HG02973 (cell line): Measurements from ENCODE around the gene KRT81.
"Not testable (repeated sequence)": the region's sequence is repeated elsewhere in the genome, so short reads cannot be mapped to it uniquely, and the experiment has no call there.

ENCODE experiments used
- ATAC-seq: cut with Tn5 transposase; IDR thresholded peaks from one replicate; pipeline ENCODE4 v1.9.1; 2021; ENCODE audit warnings: moderate library complexity; ENCODE audit not compliant: unreplicated experiment

The KRT81 gene

GRCh38 chr12:52318241-52318990 lies 27.1 kb upstream of the KRT81 start:
- no peak for ATAC-seq

GRCh38 chr12:52317468-52318052 lies 26.2 kb upstream of the KRT81 start:
- ATAC-seq: no peak

- no peak for ATAC-seq
Measured at GRCh38 chr12:52316701-52317100, 25.4 kb upstream of the KRT81 start.

- ATAC-seq: no peak
Measured at GRCh38 chr12:52316290-52316689, 25.0 kb upstream of the KRT81 start.

GRCh38 chr12:52315721-52316120 lies 24.4 kb upstream of the KRT81 start:
- ATAC-seq: not testable (repeated sequence)

- no peak for ATAC-seq
Measured at GRCh38 chr12:52314511-52314910, 23.2 kb upstream of the KRT81 start.

- no peak for ATAC-seq
Measured at GRCh38 chr12:52313926-52314325, 22.6 kb upstream of the KRT81 start.

- no peak for ATAC-seq
Measured at GRCh38 chr12:52313461-52313860, 22.1 kb upstream of the KRT81 start.

- ATAC-seq: no peak
Measured at GRCh38 chr12:52312086-52312485, 20.8 kb upstream of the KRT81 start.

- ATAC-seq: no peak
Measured at GRCh38 chr12:52311285-52311648, 19.9 kb upstream of the KRT81 start.

GRCh38 chr12:52310622-52311284 lies 19.4 kb upstream of the KRT81 start:
- ATAC-seq: no peak

- ATAC-seq: no peak
Measured at GRCh38 chr12:52308806-52309425, 17.6 kb upstream of the KRT81 start.

GRCh38 chr12:52307836-52308805 lies 16.8 kb upstream of the KRT81 start:
- ATAC-seq: no peak

GRCh38 chr12:52306731-52307130 lies 15.4 kb upstream of the KRT81 start:
- ATAC-seq: no peak

- no peak for ATAC-seq
Measured at GRCh38 chr12:52305921-52306705, 14.8 kb upstream of the KRT81 start.

- peak; percentile 77 for ATAC-seq
Measured at GRCh38 chr12:52304941-52305411, 13.6 kb upstream of the KRT81 start.

- ATAC-seq: not testable (repeated sequence)
Measured at GRCh38 chr12:52302242-52302914, 11.0 kb upstream of the KRT81 start.

- not testable (repeated sequence) for ATAC-seq
Measured at GRCh38 chr12:52301721-52302120, 10.4 kb upstream of the KRT81 start.
